ENCODE results near the gene BTRC.

DNA sequence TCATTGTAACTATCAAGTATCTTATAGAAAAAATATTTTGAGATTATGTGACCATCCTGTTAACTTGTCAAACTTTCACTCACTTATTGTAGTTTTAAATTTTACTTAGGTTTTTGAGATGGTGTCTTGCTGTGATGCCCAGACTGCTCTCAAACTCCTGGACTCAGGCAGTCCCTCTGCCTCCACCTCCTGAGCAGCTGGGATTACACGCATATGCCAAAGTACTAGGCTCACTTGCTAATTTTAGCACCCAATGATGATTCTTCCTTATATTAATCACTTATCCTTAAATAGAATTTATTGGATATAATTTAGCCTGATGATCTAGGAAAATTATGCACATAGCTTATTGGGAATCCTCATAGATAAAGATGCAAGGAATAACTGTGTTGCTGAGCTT, 104.9 kb downstream of the BTRC start:
- TF ChIP-seq, protein P1, sequence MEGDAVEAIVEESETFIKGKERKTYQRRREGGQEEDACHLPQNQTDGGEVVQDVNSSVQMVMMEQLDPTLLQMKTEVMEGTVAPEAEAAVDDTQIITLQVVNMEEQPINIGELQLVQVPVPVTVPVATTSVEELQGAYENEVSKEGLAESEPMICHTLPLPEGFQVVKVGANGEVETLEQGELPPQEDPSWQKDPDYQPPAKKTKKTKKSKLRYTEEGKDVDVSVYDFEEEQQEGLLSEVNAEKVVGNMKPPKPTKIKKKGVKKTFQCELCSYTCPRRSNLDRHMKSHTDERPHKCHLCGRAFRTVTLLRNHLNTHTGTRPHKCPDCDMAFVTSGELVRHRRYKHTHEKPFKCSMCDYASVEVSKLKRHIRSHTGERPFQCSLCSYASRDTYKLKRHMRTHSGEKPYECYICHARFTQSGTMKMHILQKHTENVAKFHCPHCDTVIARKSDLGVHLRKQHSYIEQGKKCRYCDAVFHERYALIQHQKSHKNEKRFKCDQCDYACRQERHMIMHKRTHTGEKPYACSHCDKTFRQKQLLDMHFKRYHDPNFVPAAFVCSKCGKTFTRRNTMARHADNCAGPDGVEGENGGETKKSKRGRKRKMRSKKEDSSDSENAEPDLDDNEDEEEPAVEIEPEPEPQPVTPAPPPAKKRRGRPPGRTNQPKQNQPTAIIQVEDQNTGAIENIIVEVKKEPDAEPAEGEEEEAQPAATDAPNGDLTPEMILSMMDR (IDR thresholded peaks at IDR 0.05; ENCODE audit: insufficient read depth, low read length): no peak
- no peak for TF ChIP-seq REST (IDR thresholded peaks at IDR 0.05; ENCODE audit: insufficient replicate concordance, low read depth)
- TF ChIP-seq POLR2AphosphoS5 (IDR thresholded peaks at IDR 0.05; ENCODE audit: low read depth): no peak
- TF ChIP-seq SPI1 (IDR thresholded peaks at IDR 0.05; ENCODE audit: borderline replicate concordance, low read depth): no peak

All from HL-60 (cell line).